SIG-M5 treated with dmso at 0.1 percent for 504 hours (cell line): ENCODE data around the gene EXT2.

Source experiments
- DNase-seq: peaks from one replicate; lab custom pipeline; 2025; ENCODE audit not compliant: unreplicated experiment; lab: John Stamatoyannopoulos, UW

Gene EXT2

GRCh38 chr11:44236296-44236695, 140.8 kb downstream of the EXT2 start:
- DNase-seq: no peak

- DNase-seq: no peak
Measured at GRCh38 chr11:44237156-44237555, 141.7 kb downstream of the EXT2 start.

- no peak for DNase-seq
Measured at GRCh38 chr11:44241851-44242250, 146.4 kb downstream of the EXT2 start.

- DNase-seq: no peak
Measured at GRCh38 chr11:44243086-44243485, 147.6 kb downstream of the EXT2 start.

GRCh38 chr11:44243595-44244343, 148.3 kb downstream of the EXT2 start:
- DNase-seq: no peak

- no peak for DNase-seq
Measured at GRCh38 chr11:44244639-44245310, 149.3 kb downstream of the EXT2 start.

GRCh38 chr11:44246726-44247125, 151.2 kb downstream of the EXT2 start:
- DNase-seq: no peak

GRCh38 chr11:44247508-44247907, 152.0 kb downstream of the EXT2 start:
- DNase-seq: no peak

GRCh38 chr11:44248109-44248508, 152.6 kb downstream of the EXT2 start:
- no peak for DNase-seq

GRCh38 chr11:44250421-44250820, 154.9 kb downstream of the EXT2 start:
- DNase-seq: no peak

GRCh38 chr11:44252999-44253602, 157.6 kb downstream of the EXT2 start:
- DNase-seq: no peak

- DNase-seq: no peak
Measured at GRCh38 chr11:44255406-44256071, 160.1 kb downstream of the EXT2 start.

GRCh38 chr11:44256673-44257291, 161.3 kb downstream of the EXT2 start:
- DNase-seq: no peak

- no peak for DNase-seq
Measured at GRCh38 chr11:44257338-44258189, 162.1 kb downstream of the EXT2 start.

- no peak for DNase-seq
Measured at GRCh38 chr11:44258190-44258489, 162.7 kb downstream of the EXT2 start.

- DNase-seq: no peak
Measured at GRCh38 chr11:44258839-44259420, 163.5 kb downstream of the EXT2 start.

GRCh38 chr11:44260081-44260480, 164.6 kb downstream of the EXT2 start:
- DNase-seq: no peak

- DNase-seq: no peak
Measured at GRCh38 chr11:44261800-44262591, 166.5 kb downstream of the EXT2 start.

GRCh38 chr11:44263738-44264437, 168.4 kb downstream of the EXT2 start:
- no peak for DNase-seq
